ENCODE measurements around the gene LRRC2.
"Not testable (repeated sequence)": the region's sequence is repeated elsewhere in the genome, so short reads cannot be mapped to it uniquely, and the experiment has no call there.

The LRRC2 gene

DNA sequence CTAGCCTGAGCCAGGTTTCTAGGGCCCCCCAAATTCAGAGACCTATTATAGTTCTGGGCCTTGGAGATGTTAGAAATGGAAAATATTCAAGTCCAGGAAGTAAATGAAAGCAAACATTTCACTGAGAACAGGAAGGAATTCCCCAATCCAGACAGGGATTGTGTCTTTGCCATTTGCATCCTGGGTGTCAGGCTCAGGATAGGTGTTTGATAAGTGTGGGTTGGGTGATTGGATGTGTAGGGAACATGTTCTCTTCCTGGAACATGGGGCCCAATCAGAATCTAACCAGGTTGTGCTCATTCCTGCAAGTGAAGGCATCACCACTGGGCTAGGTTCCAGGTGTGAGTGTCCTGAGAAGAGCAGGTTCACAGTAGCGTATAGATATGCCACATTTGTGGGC, 14.6 kb upstream of the LRRC2 start:
- no peak for DNase-seq

DNA sequence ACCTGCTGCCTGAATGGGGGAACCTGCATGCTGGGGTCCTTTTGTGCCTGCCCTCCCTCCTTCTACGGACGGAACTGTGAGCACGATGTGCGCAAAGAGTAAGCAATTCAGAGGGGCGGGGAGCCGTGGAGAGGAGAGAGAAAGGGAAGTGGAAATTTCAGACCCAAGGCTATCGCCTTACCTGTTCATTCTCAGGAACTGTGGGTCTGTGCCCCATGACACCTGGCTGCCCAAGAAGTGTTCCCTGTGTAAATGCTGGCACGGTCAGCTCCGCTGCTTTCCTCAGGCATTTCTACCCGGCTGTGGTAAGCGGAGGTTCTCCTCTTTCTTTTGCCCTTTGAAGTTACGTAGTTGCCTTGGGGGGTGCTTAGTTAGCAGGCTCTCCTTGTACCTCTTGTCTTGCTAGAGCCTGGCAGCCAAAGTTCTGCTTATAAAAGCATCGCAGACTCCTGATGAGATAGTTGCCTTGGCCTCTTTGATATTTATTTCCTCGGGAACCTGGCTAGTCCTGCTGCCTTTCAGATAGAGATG, 13.7 kb upstream of the LRRC2 start:
- DNase-seq: no peak

DNA sequence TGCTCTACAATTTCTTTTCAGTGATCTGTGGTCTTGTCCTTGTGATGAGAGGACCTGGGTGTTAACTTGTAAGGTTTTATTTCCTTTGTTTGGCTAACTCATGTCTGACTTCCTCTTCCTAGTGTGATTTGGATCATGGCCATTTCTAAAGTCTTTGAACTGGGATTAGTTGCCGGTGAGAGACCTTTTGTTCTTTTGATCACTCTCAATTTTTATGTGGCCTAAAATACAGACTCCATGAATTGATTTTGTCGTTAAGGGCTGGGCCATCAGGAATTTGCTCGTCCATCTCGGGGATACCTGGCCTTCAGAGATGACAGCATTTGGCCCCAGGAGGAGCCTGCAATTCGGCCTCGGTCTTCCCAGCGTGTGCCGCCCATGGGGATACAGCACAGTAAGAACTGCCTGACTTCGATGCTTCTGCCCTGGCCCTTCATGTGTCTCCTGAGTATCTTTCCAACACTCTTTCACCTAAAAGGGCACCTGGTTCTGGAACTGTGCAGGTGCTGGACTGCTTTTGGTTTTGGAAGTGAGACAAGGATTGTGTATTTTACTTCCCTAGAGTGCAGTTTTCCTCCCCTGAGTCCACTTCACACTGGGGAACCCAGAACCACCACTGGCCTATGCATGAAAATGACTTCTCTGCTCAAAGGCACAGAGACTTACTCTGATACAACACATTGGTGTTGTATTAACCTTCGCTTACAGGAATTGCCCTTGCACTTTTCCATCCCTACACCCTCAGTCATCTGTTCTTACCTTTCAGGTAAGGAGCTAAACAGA, 13.1 kb upstream of the LRRC2 start:
- no peak for DNase-seq

DNA sequence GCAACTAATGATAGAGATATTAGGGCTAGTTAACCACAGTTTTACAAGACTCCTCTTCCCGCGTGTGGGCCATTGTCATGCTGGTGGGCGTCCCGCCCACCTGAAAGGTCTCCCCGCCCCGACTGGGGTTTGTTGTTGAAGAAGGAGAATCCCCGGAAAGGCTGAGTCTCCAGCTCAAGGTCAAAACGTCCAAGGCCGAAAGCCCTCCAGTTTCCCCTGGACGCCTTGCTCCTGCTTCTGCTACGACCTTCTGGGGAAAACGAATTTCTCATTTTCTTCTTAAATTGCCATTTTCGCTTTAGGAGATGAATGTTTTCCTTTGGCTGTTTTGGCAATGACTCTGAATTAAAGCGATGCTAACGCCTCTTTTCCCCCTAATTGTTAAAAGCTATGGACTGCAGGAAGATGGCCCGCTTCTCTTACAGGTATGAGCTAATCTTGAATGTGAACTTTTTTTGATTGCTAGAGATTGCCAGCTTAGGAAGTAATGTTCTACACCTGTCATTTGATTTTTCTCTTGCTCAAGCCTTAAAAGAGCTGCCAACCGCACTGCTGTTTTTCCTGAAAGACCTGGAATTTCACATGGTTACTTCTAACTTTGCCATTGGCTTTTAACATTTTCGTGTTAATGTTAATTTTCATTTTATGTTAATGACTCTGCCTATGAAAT, 11.6 kb upstream of the LRRC2 start:
- not testable (repeated sequence) for DNase-seq

DNA sequence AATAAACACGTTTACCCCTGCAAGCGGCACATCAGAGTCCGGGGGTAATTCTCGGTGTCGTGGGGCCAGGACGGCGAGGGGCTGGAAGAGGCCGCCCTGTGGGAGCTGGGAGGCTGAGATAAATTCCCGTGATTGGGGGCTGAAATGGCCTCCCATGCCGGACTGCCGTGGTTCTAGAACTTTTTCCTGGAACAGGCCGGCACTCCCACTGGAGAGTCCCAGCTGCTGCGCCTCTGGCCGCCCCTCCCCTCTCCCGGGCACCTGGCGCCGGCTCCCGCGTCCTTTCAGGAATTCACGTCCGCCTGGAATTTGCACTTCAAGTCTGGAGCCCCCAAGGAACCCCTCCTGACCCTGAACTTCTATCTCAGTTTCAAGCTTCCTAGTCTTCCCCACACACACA, 10.8 kb upstream of the LRRC2 start:
- DNase-seq: no peak

DNA sequence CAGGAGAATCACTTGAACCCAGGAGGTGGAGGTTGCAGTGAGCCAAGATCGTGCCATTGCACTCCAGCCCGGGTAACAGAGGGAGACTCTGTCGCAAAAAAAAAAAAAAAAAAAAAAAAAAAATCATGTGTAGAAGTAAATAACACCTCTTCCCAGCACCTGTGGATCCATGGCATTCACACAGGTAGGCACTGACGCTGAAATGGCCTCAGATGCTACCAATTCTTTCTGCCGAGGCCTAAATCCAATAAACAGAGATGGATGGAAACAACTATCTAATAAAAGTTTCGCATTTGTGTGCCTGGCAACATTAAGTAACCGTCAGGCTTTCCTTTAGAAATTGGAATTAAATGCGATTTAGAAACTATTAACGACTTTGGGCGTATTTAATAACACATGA, 10.3 kb upstream of the LRRC2 start:
- no peak for DNase-seq

DNA sequence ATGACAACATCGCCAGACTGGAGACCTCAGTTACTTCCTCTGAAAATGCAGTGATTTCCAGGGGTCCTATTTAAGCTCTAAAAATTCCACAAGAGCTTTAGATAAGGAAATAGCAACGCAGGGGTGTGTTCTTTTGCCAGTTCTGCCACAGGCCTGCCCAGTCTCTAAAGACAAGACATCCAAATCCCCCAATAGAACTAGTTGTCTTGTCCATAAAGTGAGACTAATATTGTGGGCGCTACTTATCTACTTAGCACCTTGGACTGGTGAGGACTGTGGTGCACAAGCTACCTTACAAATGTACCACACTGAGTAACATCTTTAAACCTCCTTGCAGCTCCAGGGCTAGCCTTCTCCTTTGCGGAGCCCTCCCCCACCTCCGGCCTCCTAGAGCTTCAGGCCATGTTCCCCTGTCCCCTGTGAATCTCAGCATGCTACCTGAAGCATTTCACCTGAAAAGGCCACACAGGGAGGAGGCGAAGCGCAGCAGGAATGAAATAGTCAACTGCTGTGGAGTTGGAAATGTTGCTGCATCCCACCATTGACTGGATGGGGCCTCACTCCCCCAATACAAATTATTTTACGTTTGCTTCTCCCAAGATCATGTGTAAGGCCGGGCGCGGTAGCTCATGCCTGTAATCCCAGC, 9.6 kb upstream of the LRRC2 start:
- DNase-seq: no peak

DNA sequence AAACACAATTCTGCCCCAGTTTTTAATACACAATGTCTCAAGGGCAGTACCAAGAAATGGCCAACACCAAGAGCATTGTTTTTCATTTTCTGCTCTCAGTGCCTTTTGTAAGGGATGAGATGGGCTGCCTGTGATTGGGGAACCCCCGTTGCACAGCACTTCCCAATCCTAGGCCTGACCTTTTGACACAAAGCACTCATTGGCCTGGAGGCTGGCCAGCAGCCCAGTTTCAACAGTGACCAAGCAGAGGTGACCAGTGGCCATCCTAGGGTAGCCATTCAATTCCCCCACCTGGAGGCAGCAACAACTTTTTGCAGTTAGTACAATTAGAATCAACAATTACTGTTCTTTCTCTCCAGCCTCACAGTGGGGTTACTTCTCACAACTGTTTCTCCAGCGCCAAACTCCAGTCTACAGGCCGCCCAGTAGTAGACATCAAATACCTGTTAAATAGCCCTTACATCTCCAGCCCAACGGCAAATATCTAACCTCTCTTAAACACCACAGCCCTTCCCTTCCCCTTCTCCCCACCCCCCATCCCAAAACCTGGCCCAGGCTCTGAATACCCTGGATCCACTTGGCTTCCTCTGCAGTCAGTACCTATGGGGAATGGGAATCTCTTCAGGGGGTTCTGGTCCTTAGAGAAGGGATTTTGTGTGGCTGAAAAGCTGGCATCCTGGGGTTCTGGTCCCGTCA, 8.9 kb upstream of the LRRC2 start:
- no peak for DNase-seq

DNA sequence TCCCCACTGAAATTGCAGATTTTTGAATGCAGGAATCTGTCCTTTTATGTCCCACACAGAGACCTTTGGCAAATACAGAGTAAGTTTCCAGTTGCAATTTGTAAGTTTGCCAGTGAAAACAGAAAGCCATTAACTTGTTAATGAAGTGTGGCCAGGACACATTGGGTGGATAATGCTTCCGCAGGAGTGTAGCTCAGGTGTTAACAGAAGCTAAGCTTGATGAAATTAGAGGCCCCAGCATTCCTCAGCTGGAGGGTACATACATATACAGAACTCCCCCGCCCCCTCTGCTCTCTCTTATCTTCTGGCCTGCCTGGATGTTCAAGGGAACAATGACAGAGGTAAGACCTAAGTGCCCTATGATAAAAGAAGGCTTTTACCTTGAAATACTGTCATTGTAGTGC, 8.1 kb upstream of the LRRC2 start:
- DNase-seq: no peak

DNA sequence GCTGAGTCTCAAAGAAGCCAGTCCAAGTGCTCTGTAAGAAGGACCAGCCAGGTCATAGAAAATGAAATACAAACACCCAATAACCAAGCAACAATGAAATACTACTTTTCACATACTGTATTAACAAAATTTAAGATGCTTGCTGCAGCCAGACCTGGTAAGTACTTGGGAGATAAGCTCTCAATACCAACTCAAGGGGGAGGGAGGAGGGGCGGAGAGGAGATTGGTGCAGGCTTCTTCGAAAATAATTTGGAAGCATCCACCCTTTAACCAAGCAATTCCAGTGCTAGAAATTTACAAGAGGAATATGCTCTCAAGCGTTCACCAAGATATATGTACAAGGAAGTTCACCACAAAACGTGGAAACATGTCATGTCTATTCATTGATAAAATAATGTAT, 7.6 kb upstream of the LRRC2 start:
- DNase-seq: no peak

DNA sequence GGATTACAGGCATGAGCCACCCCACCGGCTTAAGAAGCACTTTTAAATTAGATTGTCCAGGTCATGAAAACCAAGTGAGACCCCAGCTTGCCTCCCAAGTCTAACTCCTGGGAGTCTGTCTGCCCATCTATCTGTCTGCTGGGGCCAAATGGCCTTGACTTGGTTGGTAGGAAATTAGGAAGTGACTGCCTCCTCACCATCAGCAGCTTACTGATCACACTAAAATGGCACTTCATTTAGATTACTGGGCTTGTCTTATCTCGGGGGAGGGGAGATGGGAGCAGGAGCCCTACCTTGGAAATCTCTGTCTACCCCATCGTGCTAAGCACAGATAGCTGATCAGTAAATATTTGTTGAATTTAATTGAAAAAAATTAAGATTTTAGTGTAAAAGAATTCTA, 5.6 kb upstream of the LRRC2 start:
- no peak for DNase-seq

DNA sequence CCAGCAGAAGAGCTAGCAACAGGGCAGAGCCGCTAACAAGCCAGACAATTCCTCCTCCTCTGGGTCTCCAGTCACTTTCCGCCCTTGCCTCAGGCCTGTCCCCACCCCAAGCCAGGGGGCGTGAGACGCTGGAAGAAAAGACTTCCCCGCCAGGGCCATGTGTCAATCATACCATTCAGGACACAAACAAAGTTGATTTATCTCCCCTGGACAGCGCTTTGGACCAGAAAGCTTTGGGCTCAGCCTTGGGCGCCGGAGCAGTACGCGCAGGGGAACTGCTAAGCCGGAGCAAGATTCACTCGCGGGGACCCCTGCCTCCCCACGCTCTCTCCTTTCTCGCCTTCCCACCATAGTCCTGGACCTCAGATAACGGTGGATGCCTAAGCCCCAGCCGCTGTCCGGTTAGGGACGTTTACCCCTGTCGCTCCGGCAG, 479 bp downstream of the LRRC2 start:
- DNase-seq: peak; percentile 22

DNA sequence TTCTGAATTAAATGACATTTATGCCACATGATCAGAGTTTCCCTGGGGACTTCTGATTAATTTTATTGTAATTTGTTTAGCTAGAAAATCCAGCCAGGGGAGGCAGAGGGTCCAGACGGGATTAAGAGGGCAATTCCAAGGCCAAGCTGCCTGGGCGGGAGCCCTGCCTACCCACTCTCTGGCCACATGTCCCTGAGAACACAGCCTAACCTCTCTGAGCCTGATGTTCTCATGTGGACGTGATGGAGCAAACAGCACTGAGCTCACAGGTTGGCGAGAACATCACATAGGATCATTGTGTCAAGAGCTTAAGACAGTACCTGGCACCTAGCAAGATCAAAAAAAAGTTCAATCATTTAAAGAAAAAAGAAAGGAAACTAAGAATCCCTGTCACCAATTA, 1.0 kb downstream of the LRRC2 start:
- no peak for DNase-seq

DNA sequence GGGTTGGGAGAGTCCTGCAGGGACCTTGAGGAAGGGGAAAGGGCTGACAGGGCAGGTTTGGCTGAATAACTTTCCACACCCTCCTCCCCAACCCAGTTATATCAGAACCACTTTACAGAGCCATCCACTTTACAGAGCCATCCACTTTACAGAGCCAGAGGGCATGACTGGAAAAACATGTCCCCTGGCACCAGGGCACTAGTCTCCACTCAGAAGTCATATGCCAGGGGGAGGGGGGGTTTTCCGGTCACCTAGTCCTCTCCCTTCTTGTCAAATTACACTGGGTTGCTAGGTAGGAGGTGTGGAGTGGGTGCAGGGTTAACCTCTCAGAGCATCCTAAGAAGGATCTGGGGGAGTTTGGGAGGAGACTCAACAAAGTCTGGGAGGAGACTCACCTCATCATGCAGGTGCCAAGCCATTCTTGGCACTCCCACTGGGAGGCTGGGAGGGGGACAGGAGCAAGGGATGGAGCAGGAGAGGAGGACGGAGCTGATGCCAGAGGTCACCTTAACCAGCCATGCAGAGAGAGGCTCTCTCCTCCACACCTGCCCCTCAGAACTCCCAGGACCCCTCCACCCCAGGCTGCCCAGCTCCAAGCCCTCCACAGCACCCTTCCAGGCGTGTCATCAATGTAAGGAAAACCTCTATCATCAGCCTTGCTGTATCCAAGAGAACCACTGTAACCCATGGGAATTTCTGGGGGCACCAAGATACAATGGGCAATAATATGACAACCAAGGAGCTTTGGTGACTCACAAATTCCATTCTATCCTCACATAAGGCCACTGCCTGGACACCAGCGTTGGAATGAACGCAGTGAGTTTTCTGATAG, 1.7 kb downstream of the LRRC2 start:
- DNase-seq: no peak

DNA sequence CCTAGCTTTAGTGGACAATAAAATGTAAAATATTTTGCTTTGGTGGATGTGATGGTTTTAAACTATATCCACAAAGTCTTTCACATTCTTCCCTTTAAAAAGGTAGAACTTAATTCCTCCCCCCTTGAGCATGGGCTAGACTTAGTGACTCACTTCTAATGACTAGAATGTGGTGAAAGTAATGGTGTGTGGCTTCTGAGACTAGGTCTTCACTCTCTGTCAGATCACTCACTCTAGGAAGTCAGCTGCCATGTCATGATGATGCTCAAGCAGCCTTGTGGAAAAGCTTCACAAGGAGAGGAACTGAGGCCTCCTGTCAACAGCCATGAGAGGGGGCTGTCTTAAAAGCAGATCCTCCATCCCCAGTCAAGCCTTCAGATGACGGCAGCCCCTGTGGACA, 4.2 kb downstream of the LRRC2 start:
- no peak for DNase-seq

DNA sequence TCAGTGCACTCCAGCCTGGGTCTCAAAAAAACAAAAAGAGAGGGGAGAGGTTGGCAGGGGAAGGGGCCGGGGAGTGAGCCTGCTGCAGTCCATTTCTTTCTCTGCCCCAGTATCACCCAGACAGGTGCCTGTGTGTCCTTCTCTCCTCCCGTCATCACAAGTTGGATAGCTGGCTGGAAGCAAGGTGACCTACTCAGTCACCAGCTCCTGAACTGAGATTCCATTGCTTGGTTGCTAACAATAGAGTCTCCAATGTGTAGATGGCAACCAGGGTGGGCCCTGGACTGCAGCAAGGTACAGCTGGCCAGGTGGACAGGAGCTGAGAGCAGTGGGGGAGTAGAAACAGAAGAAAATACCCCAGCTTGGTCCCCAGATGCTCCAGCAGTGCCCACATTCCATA, 4.6 kb downstream of the LRRC2 start:
- DNase-seq: no peak

DNA sequence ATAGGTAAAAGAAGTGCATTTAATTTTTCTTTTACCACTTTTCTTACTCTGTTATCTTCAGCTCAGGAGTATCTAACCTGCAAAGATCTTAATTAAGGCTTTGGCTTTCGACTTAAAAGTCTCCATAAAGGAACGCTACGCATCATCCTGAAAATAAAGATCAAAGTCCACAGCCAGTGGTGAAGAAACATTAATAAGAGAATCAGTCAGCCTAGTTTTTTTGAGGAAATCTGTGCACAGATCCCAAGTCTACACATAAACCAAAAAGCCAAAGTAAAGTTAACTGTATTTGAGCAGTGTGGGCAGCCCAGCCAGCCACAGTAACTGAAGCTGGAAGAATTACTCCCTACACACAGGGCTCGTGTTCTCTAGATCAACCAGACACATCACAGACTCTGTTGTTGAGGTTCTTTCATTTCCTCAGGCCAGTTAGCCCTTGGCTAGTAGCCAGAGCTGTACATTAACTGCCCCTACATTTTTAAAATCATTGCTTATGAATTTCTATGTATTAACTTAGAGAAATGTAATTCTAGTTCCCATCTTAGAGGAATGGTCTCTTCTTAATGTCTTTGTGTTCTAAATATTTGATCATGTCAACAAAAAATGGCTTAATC, 6.9 kb downstream of the LRRC2 start:
- no peak for DNase-seq

DNA sequence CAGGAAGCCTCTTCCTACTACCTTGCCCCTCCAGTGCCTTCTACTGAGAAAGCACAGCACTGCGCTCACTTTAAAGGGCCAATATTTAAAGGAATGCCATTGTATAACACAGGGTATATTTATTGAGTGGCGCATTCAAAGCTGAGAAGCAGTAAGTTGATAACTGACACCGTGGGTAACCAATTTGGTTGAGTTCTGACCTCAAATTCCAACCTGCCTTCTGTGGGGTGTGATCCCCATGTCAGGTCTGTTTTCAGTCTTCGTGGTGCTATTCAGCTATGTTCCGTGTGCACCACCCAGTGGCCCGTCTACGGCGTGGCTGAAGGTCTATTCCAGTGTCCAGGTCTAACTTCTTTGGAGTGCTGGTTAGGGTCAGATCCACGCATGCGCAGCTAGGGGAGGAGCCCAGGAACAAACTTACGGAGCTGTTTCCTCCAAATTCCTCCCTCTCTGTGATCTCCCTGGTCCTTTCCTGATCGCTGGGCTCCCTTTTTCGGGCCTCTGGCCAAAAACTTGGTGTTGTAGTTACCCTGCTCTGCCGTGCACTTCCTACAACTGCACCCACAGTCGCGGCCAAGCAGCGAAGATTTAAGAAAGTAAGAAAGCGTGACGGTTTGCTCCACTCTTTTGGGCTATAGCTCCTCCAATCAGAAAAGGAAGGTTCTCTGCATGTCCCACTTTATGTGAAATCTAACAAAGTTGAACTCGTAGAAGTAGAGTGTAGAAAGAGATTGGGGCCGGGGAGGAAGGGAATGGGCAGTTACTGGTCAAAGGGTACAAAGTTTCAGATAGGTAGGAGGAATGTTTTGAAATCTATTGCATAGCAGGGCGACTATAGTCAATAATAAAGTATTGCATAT, 7.7 kb downstream of the LRRC2 start:
- DNase-seq: peak; percentile 90

DNA sequence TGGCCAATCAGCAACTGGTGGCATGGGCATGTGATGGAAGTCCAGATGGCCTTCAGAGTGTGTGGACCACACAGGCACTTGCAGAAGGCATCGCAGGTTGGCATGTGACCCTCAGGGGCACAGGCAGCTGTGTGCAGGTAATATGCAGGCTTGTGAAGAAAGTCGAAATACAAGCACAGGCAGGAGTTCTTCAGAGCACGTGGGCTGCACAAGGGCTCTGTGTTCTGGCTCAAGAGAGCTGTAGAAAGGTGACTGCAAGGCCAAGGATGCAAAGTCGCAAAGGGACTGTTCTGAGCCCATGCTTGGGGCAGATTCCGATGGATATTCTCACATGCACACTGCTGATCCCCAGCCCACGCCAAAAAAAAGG, 8.3 kb downstream of the LRRC2 start:
- DNase-seq: no peak

DNA sequence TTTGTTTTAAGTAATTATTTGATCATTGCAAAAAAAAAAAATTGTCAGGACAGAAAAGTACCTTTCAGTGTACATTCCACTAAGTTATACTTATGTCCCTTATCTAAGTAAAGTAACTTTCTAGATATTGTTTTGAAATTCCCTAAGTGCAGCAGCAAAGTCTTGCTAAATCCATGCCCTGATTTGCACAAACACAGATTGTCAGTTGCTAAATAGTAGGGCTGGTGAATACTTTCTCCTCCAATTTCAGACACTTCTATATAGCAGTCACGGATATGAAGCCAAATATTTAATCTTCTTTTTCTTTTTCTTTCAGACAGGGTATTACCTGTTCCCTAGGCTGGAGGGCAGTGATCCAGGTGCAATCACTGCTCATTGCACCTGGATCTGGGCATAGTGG, 12.9 kb downstream of the LRRC2 start:
- DNase-seq: no peak

DNA sequence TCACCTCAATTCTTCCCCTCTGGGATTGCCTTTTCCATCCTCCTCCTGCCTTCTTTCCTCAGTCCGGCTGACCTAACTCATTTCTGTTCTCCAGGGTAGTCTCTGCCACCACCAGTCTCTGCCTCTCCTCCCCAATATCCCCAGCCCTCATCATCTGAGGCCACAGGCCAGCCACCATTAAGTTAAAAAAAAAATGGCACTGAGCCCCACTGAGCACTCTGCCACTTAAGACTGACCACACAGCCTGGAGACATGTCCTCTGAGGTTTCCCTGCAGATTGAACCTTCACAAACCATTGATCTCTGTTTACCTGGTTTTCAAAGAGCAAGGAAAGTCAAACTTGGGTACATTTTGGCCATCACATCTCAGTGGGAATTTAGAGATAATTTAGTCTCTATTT, 13.6 kb downstream of the LRRC2 start:
- no peak for DNase-seq

Measured in CD4-positive, alpha-beta T cell treated with Interleukin-17A for 4 hours (primary cell).